ENCODE data around the gene KLK2. TPM values are rescaled to one million over a fixed set of nuclear protein-coding genes. Genes with fewer than 3 reads are reported as not detected.

Gene KLK2
- total and polyA plus RNA-seq, 2 donors (not counting 1 experiment from before 2014, with no cell fraction given) = not detected

- H3K9me3 ChIP-seq (ENCODE audit: control insufficient read depth, insufficient read depth, low read depth, low read length) = no peaks in the 10 kb centered on the region
- no peaks in the 10 kb centered on the region for H3K27me3 ChIP-seq (ENCODE audit: control insufficient read depth, insufficient read depth, low read length)
- DNase-seq (ENCODE audit: low read depth in 2 of 2) = no peak
- H3K9ac ChIP-seq (ENCODE audit: insufficient read depth, low read length) = no peak overlapping the region
- no peak overlapping the region for H3K27ac ChIP-seq (ENCODE audit: insufficient read depth, low read length)
- no peaks in the 10 kb centered on the region for H3K36me3 ChIP-seq (ENCODE audit: control insufficient read depth, insufficient read depth, low read length)
- no peak overlapping the region for H2AFZ ChIP-seq (ENCODE audit: low read length)
- no peak overlapping the region for H3K4me3 ChIP-seq (replicated peaks in 1 of 4; ENCODE audit: control extremely low read depth in 1 of 4, insufficient read depth in 1 of 4, low read depth in 3 of 4, low read length in 4 of 4)
- H3K4me1 ChIP-seq (ENCODE audit: control insufficient read depth, extremely low read depth, insufficient read depth, low read length) = no peaks in the 10 kb centered on the region
- H3K79me2 ChIP-seq (ENCODE audit: control insufficient read depth, insufficient read depth, low read length) = no peaks in the 10 kb centered on the region
- no peak overlapping the region for H3K4me2 ChIP-seq (ENCODE audit: extremely low read depth, insufficient read depth, low read length)
- TF ChIP-seq CTCF (conservative IDR thresholded peaks at IDR 0.05 in 1 of 2, IDR thresholded peaks at IDR 0.05 in 1 of 2; ENCODE audit: low read depth in 1 of 2, low read length in 2 of 2) = no peak
- TF ChIP-seq EZH2 (IDR thresholded peaks at IDR 0.05; ENCODE audit: low read length, missing control alignments) = no peak
- H4K20me1 ChIP-seq (ENCODE audit: control insufficient read depth, extremely low read depth, insufficient read depth, low read length) = no peaks in the 10 kb centered on the region
Measured at GRCh38 chr19:50832666-50833065, 40.6 kb upstream of the KLK2 start.

- no peak for DNase-seq (ENCODE audit: low read depth in 2 of 2)
- Histone ChIP-seq H3K27me3 (ENCODE audit: control insufficient read depth, insufficient read depth, low read length) (no peaks in the 10 kb centered on the region), H3K4me3 (replicated peaks in 1 of 4; ENCODE audit: control extremely low read depth in 1 of 4, insufficient read depth in 1 of 4, low read depth in 3 of 4, low read length in 4 of 4) (no peak within 1 kb of the TSS), H2AFZ (ENCODE audit: low read length) (no peak within 1 kb of the TSS), H3K27ac (ENCODE audit: insufficient read depth, low read length) (no peak within 1 kb of the TSS), H3K9me3 (ENCODE audit: control insufficient read depth, insufficient read depth, low read depth, low read length) (no peaks in the 10 kb centered on the region), H3K4me1 (ENCODE audit: control insufficient read depth, extremely low read depth, insufficient read depth, low read length) (no peaks in the 10 kb centered on the region), H3K4me2 (ENCODE audit: extremely low read depth, insufficient read depth, low read length) (no peak within 1 kb of the TSS), H4K20me1 (ENCODE audit: control insufficient read depth, extremely low read depth, insufficient read depth, low read length) (no peaks in the 10 kb centered on the region), H3K79me2 (ENCODE audit: control insufficient read depth, insufficient read depth, low read length) (no peaks in the 10 kb centered on the region), H3K36me3 (ENCODE audit: control insufficient read depth, insufficient read depth, low read length) (no peaks in the 10 kb centered on the region), H3K9ac (ENCODE audit: insufficient read depth, low read length) (no peak within 1 kb of the TSS)
- TF ChIP-seq EZH2 (IDR thresholded peaks at IDR 0.05; ENCODE audit: low read length, missing control alignments) = no peak
- no peak for TF ChIP-seq CTCF (conservative IDR thresholded peaks at IDR 0.05 in 1 of 2, IDR thresholded peaks at IDR 0.05 in 1 of 2; ENCODE audit: low read depth in 1 of 2, low read length in 2 of 2)
Measured at GRCh38 chr19:50833117-50833801, 40.0 kb upstream of the KLK2 start, which contains the start of gene KLK15. KLK15 (minus strand) TSS chr19:50833574; CDS start chr19:50831492, 2,082 bp downstream.

- H2AFZ ChIP-seq (ENCODE audit: low read length) = no peak overlapping the region
Measured at GRCh38 chr19:50833802-50834167, 39.5 kb upstream of the KLK2 start.

More at GRCh38 chr19:50833802-50834167, 39.5 kb upstream of the KLK2 start:
- no peak overlapping the region for H3K9ac ChIP-seq (ENCODE audit: insufficient read depth, low read length)
- H3K79me2 ChIP-seq (ENCODE audit: control insufficient read depth, insufficient read depth, low read length) = no peaks in the 10 kb centered on the region
- DNase-seq (ENCODE audit: low read depth in 2 of 2) = no peak
- H3K27ac ChIP-seq (ENCODE audit: insufficient read depth, low read length) = no peak overlapping the region
- H3K27me3 ChIP-seq (ENCODE audit: control insufficient read depth, insufficient read depth, low read length) = no peaks in the 10 kb centered on the region
- no peaks in the 10 kb centered on the region for H4K20me1 ChIP-seq (ENCODE audit: control insufficient read depth, extremely low read depth, insufficient read depth, low read length)
- TF ChIP-seq CTCF (conservative IDR thresholded peaks at IDR 0.05 in 1 of 2, IDR thresholded peaks at IDR 0.05 in 1 of 2; ENCODE audit: low read depth in 1 of 2, low read length in 2 of 2) = no peak
- TF ChIP-seq EZH2 (IDR thresholded peaks at IDR 0.05; ENCODE audit: low read length, missing control alignments) = no peak
- H3K4me1 ChIP-seq (ENCODE audit: control insufficient read depth, extremely low read depth, insufficient read depth, low read length) = no peaks in the 10 kb centered on the region
- H3K9me3 ChIP-seq (ENCODE audit: control insufficient read depth, insufficient read depth, low read depth, low read length) = no peaks in the 10 kb centered on the region
- H3K36me3 ChIP-seq (ENCODE audit: control insufficient read depth, insufficient read depth, low read length) = no peaks in the 10 kb centered on the region
- H3K4me3 ChIP-seq (replicated peaks in 1 of 4; ENCODE audit: control extremely low read depth in 1 of 4, insufficient read depth in 1 of 4, low read depth in 3 of 4, low read length in 4 of 4) = no peak overlapping the region
- no peak overlapping the region for H3K4me2 ChIP-seq (ENCODE audit: extremely low read depth, insufficient read depth, low read length)
